WTC11 (cell line): Measurements from ENCODE around the gene PDE3B.

Experiments used
- CTCF ChIP-seq: fragments of 200-600 bp; IDR thresholded peaks from 2 replicates; pipeline ENCODE4 v1.8.0; 2022; ENCODE audit warnings: antibody characterized with exemption
- E2F5 ChIP-seq: sonication (generic); formaldehyde crosslinking; IDR thresholded peaks from 2 replicates; pipeline ENCODE4 v1.8.1; 2022; ENCODE audit warnings: mild to moderate bottlenecking, moderate library complexity, missing genetic modification reagents
- ELF4 ChIP-seq: sonication (generic); formaldehyde crosslinking; IDR thresholded peaks from 2 replicates; pipeline ENCODE4 v1.8.1; 2022; ENCODE audit warnings: low read depth, mild to moderate bottlenecking, moderate library complexity, missing genetic modification reagents
- ESRRA ChIP-seq: sonication (generic); formaldehyde crosslinking; IDR thresholded peaks from 2 replicates; pipeline ENCODE4 v1.8.1; 2022; ENCODE audit warnings: mild to moderate bottlenecking, missing genetic modification reagents, borderline replicate concordance
- FOXP1 ChIP-seq: sonication (generic); formaldehyde crosslinking; IDR thresholded peaks from 2 replicates; pipeline ENCODE4 v1.8.0; 2022; ENCODE audit warnings: missing genetic modification reagents, mild to moderate bottlenecking, moderate library complexity, borderline replicate concordance
- JUN ChIP-seq: sonication (generic); formaldehyde crosslinking; IDR thresholded peaks from 2 replicates; pipeline ENCODE4 v1.8.0; 2023; ENCODE audit warnings: mild to moderate bottlenecking, missing genetic modification reagents
- RELA ChIP-seq: sonication (generic); formaldehyde crosslinking; IDR thresholded peaks from 2 replicates; pipeline ENCODE4 v1.8.1; 2022; ENCODE audit warnings: missing genetic modification reagents, mild to moderate bottlenecking, borderline replicate concordance
- TCF7 ChIP-seq: sonication (generic); formaldehyde crosslinking; IDR thresholded peaks from 2 replicates; pipeline ENCODE4 v1.8.0; 2022; ENCODE audit warnings: mild to moderate bottlenecking, low read depth, missing genetic modification reagents, moderate library complexity
- TP53 ChIP-seq: sonication (generic); formaldehyde crosslinking; IDR thresholded peaks from 2 replicates; pipeline ENCODE4 v1.8.1; 2023; ENCODE audit warnings: mild to moderate bottlenecking, missing genetic modification reagents
- TF ChIP-seq, protein P1 (sequence below): sonication (generic); formaldehyde crosslinking; IDR thresholded peaks from 2 replicates; pipeline ENCODE4 v1.8.0; 2022; ENCODE audit warnings: mild to moderate bottlenecking, missing genetic modification reagents
- TF ChIP-seq, protein P2 (sequence below): sonication (generic); formaldehyde crosslinking; IDR thresholded peaks from 2 replicates; pipeline ENCODE4 v1.8.0; 2022; ENCODE audit warnings: missing genetic modification reagents

- TF ChIP-seq TCF7 (CRISPR knock-in tag) (no peak), CTCF (no peak), TP53 (CRISPR knock-in tag) (no peak), ESRRA (CRISPR knock-in tag) (no peak), FOXP1 (no peak), RELA (no peak), E2F5 (CRISPR knock-in tag) (no peak), JUN (CRISPR knock-in tag) (no peak), ELF4 (CRISPR knock-in tag) (no peak)
- TF ChIP-seq, protein P1, sequence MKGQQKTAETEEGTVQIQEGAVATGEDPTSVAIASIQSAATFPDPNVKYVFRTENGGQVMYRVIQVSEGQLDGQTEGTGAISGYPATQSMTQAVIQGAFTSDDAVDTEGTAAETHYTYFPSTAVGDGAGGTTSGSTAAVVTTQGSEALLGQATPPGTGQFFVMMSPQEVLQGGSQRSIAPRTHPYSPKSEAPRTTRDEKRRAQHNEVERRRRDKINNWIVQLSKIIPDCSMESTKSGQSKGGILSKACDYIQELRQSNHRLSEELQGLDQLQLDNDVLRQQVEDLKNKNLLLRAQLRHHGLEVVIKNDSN (CRISPR knock-in tag): no peak
- TF ChIP-seq, protein P2, sequence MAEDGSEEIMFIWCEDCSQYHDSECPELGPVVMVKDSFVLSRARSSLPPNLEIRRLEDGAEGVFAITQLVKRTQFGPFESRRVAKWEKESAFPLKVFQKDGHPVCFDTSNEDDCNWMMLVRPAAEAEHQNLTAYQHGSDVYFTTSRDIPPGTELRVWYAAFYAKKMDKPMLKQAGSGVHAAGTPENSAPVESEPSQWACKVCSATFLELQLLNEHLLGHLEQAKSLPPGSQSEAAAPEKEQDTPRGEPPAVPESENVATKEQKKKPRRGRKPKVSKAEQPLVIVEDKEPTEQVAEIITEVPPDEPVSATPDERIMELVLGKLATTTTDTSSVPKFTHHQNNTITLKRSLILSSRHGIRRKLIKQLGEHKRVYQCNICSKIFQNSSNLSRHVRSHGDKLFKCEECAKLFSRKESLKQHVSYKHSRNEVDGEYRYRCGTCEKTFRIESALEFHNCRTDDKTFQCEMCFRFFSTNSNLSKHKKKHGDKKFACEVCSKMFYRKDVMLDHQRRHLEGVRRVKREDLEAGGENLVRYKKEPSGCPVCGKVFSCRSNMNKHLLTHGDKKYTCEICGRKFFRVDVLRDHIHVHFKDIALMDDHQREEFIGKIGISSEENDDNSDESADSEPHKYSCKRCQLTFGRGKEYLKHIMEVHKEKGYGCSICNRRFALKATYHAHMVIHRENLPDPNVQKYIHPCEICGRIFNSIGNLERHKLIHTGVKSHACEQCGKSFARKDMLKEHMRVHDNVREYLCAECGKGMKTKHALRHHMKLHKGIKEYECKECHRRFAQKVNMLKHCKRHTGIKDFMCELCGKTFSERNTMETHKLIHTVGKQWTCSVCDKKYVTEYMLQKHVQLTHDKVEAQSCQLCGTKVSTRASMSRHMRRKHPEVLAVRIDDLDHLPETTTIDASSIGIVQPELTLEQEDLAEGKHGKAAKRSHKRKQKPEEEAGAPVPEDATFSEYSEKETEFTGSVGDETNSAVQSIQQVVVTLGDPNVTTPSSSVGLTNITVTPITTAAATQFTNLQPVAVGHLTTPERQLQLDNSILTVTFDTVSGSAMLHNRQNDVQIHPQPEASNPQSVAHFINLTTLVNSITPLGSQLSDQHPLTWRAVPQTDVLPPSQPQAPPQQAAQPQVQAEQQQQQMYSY: no peak
Observed at GRCh38 chr11:14855890-14856289, 212.3 kb downstream of the PDE3B start.
